Hematopoietic multipotent progenitor cell treated with erythropoietin and hydrocortisone succinate and interleukin-3 and kit ligand, for 8 days (in vitro differentiated cells): Measurements from ENCODE around the gene CAMK2N2.
A peak's percentile ranks its signal among the peaks of the same experiment; 100 is the strongest.

Experiments
- DNase-seq: peaks from one replicate; pipeline ENCODE4 v3.0.0-alpha.2; 2015

The CAMK2N2 gene

GRCh38 chr3:184261270-184261853 lies at the start of gene CAMK2N2:
Gene CAMK2N2, minus strand, starts transcription at chr3:184261553. Its CDS starts 268 bp downstream, at chr3:184261285.
- DNase-seq: peak; percentile 42

DNA sequence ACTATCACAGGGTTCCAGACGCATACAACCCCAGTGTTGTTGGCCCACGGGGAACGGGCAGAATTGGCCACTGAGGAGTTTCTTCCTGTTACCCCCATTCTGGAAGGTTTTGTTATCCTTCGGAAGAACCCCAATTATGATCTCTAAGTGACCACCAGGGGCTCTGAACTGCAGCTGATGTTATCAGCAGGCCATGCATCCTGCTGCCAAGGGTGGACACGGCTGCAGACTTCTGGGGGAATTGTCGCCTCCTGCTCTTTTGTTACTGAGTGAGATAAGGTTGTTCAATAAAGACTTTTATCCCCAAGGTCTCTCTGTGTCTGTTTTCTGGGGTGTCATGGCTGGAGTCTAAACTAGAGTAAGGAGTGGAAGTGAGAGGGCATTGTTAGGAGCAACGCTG lies 47.4 kb upstream of the CAMK2N2 start:
- DNase-seq: peak; percentile 48

- DNase-seq: peak; percentile 54
Measured at GRCh38 chr3:184307915-184308314, 46.6 kb upstream of the CAMK2N2 start.

- peak; percentile 84 for DNase-seq
Measured at GRCh38 chr3:184306341-184306972, 45.1 kb upstream of the CAMK2N2 start.

- DNase-seq: peak; percentile 66
Measured at GRCh38 chr3:184305577-184305976, 44.2 kb upstream of the CAMK2N2 start.

- no peak for DNase-seq
Measured at GRCh38 chr3:184300378-184300720, 39.0 kb upstream of the CAMK2N2 start.

DNA sequence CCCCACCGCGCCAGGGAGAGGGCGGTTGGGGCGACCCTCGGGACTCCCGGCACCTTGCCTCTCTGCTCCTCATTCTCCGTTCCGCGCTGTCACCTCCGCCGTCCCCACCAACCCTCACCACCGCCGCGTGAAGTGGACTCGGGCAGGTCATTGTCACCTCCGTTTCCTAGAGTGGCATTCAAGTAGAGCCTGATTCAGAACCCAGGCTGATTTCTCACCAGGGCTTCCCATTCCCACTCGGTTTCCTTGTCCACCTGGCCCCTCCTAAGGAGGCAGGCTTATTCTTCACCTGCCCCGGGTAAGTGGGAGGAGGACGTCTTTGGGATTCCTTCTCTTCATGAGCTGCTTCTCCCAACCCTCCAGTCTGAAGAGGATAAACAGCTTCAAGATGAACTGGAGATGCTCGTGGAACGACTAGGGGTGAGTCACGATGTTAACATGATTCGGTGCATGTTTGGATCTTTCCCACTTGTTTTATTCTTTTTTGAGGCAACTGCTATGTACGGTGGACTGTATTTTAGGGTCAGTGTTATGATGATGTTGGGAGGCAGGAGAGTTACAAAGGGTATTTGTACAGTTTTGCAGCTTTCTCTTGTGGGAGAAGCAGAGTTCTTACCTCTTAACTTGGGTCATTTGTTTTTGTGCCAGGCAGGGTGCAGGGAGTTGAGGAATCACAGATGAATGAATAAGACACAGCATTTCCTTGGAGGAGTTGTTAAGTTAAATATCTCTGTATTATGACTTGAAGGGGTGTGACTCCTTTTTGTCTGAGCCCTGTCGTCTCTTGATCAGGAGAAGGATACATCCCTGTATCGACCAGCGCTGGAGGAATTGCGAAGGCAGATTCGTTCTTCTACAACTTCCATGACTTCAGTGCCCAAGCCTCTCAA lies 38.4 kb upstream of the CAMK2N2 start:
- no peak for DNase-seq

GRCh38 chr3:184298759-184299487 lies 37.6 kb upstream of the CAMK2N2 start, which contains the start of gene PSMD2:
Gene PSMD2, plus strand, starts transcription at chr3:184299241. Its CDS starts 26 bp downstream, at chr3:184299267.
- DNase-seq: peak; percentile 95

GRCh38 chr3:184296616-184297015 lies 35.3 kb upstream of the CAMK2N2 start:
- no peak for DNase-seq

GRCh38 chr3:184295771-184296170 lies 34.4 kb upstream of the CAMK2N2 start:
- no peak for DNase-seq

DNA sequence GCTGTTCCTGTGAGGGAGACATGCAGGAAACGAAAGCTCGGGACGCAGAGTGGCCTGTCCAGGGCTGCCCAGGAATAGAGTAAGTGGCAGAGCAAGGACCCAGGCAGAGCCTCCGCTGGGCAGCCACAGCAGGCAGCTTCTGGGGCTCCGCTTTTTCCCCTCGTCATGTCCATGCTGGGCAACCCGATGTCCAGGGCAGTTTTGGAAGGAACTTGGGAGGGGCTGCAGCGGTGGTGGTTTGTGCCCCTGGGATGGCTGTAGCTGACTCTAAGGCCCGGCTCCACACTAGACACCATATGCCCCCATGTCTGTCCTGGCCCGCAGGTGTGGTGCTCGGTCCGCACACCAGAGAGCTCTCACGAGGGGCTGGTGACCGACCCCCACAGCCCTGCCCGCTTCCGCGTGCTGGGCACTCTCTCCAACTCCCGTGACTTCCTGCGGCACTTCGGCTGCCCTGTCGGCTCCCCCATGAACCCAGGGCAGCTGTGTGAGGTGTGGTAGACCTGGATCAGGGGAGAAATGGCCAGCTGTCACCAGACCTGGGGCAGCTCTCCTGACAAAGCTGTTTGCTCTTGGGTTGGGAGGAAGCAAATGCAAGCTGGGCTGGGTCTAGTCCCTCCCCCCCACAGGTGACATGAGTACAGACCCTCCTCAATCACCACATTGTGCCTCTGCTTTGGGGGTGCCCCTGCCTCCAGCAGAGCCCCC lies 30.5 kb upstream of the CAMK2N2 start:
- DNase-seq: no peak

- DNase-seq: no peak
Measured at GRCh38 chr3:184291044-184291737, 29.8 kb upstream of the CAMK2N2 start.

- DNase-seq: no peak
Measured at GRCh38 chr3:184290331-184290730, 29.0 kb upstream of the CAMK2N2 start.

- DNase-seq: peak; percentile 70
Measured at GRCh38 chr3:184289426-184289938, 28.1 kb upstream of the CAMK2N2 start.

GRCh38 chr3:184284696-184285095 lies 23.3 kb upstream of the CAMK2N2 start:
- DNase-seq: peak; percentile 67

DNA sequence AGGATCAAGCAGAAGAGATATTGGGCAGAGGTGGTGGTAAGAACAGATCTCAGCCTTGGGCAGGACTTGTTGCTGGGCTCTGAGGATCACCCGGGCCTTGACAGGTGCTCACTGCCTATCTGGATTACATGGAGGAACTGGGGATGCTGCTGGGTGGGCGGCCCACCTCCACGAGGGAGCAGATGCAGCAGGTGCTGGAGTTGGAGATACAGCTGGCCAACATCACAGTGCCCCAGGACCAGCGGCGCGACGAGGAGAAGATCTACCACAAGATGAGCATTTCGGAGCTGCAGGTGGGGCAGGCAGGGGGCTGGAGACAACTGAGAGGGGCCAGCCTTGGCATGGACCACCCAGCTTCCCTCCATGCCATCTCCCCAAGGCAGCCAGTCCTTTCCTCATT lies 22.3 kb upstream of the CAMK2N2 start:
- no peak for DNase-seq

DNA sequence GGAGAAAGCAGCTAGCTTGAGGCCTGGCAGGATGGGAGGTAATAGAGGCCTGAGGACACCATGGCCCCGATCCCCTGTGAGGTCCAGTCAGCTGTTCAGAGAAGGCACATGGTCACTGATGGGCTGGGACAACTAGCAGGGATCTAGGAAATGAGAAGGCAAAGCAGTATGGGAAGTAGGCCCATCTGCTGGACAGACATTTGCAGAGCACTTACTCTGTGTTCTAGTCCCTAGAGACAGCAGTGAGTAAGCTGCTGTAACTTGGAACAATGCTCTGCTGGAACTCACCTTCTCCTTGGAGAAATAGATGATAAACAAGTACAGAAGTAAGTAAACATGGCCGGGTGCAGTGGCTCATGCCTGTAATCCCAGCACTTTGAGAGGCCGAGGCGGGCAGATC lies 21.6 kb upstream of the CAMK2N2 start:
- no peak for DNase-seq

DNA sequence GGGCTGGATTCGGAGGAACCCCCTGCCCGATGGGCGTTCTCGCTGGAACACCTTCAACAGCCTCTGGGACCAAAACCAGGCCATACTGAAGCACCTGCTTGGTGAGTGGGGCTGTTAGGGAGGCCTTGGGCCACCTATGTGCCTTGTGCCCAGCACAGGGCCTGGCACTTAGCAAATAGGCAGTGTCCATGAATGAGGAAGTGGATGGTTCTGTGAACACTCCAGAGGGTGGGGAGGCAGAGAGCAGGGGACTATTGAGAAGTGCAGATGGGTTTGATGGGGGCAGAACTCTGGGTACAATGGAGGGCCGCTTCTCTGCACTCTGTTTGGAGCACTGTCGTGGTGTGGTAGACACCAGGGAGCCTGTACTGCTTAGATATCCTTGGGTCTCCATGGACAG lies 16.0 kb upstream of the CAMK2N2 start:
- DNase-seq: no peak

GRCh38 chr3:184275961-184276910 lies 14.9 kb upstream of the CAMK2N2 start, which contains the start of gene ECE2:
Gene ECE2, plus strand, starts transcription at chr3:184276022. Its CDS starts 132 bp downstream, at chr3:184276154.
- DNase-seq: no peak

DNA sequence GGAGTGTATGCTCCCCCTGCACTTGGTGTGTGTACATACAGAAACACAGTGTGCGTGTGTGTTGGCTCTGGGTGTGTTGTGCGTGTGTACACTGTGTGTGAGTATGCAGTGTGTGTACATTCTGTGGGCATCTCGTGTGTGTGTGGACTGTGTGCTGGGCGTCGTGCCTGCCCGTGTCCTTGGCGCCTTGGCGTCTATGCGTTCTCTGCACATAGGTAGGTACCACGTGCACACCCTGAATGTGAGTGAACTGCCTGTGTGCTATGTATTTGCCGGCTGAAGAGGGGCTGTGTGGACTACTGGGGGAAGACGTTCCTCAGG lies 14.0 kb upstream of the CAMK2N2 start:
- no peak for DNase-seq
